Endodermal cell (in vitro differentiated cells): ENCODE data around the gene AFF3. TPM values are rescaled to one million over a fixed set of nuclear protein-coding genes. Genes with fewer than 3 reads are reported as not detected.

ENCODE experiments used
- DNase-seq: peaks from one replicate; pipeline ENCODE4 v3.0.0-alpha.2; 2017
- H3K27ac ChIP-seq: 2 replicates; pipeline ENCODE4 v1.5.1; 2013; ENCODE audit warnings: mild to moderate bottlenecking, low read depth, low read length, moderate library complexity
- H3K27me3 ChIP-seq: 2 replicates; pipeline ENCODE4 v1.6.1; 2013; ENCODE audit warnings: mild to moderate bottlenecking, low read length, moderate library complexity; ENCODE audit not compliant: insufficient read depth, control insufficient read depth, poor library complexity, severe bottlenecking
- H3K36me3 ChIP-seq: 2 replicates; pipeline ENCODE4 v1.7.0; 2013; ENCODE audit warnings: mild to moderate bottlenecking, low read length, moderate library complexity; ENCODE audit not compliant: control insufficient read depth, insufficient read depth
- H3K4me1 ChIP-seq: one replicate; pipeline ENCODE4 v1.7.0; 2013; ENCODE audit warnings: low read length; ENCODE audit not compliant: control insufficient read depth, insufficient read depth
- H3K4me3 ChIP-seq: 2 replicates; pipeline ENCODE4 v1.5.1; 2013; ENCODE audit warnings: mild to moderate bottlenecking, low read length, moderate library complexity
- H3K9ac ChIP-seq: 2 replicates; pipeline ENCODE4 v1.6.1; 2013; ENCODE audit warnings: mild to moderate bottlenecking, low read length, moderate library complexity; ENCODE audit not compliant: poor library complexity, severe bottlenecking; ENCODE audit errors: extremely low read depth
- H3K9me3 ChIP-seq: 2 replicates; pipeline ENCODE4 v1.6.1; 2013; ENCODE audit warnings: mild to moderate bottlenecking, low read length, moderate library complexity; ENCODE audit not compliant: control insufficient read depth
- H3K27ac Mint-ChIP-seq: 2 replicates; pipeline ENCODE4 v1.8.0; 2020; ENCODE audit warnings: mixed read lengths
- H3K27me3 Mint-ChIP-seq: 2 replicates; pipeline ENCODE4 v1.8.0; 2021; ENCODE audit warnings: mild to moderate bottlenecking, mixed read lengths; ENCODE audit not compliant: insufficient read depth
- H3K36me3 Mint-ChIP-seq: 2 replicates; pipeline ENCODE4 v1.8.0; 2020; ENCODE audit warnings: low read depth, mixed read lengths
- H3K4me1 Mint-ChIP-seq: 2 replicates; pipeline ENCODE4 v1.8.0; 2020; ENCODE audit warnings: mixed read lengths
- H3K4me3 Mint-ChIP-seq: 2 replicates; pipeline ENCODE4 v1.8.0; 2020; ENCODE audit warnings: mild to moderate bottlenecking, moderate library complexity, mixed read lengths
- H3K9me3 Mint-ChIP-seq: 2 replicates; pipeline ENCODE4 v1.8.0; 2020; ENCODE audit warnings: mild to moderate bottlenecking, mixed read lengths
- CTCF ChIP-seq: fragments of 200-600 bp; sonication (generic); conservative IDR thresholded peaks from 2 replicates; pipeline ENCODE4 v1.5.0; 2021; ENCODE audit warnings: antibody characterized with exemption, mild to moderate bottlenecking
- WGBS, 2 experiments: methylation state at CpG; one replicate each; pipeline versions ENCODE4 v1.1.5 to v1.1.7; 2013; ENCODE audit warnings: missing lambda C conversion rate in 2 of 2, mixed read lengths in 1 of 2; ENCODE audit not compliant: insufficient coverage in 1 of 2, insufficient read length in 1 of 2; 5-methylcytosine and 5-hydroxymethylcytosine counted together
- total RNA-seq, 2 donors: library from RNA; stranded (reverse); fragmentation: NEBNext Ultra II Directional in 1 of 2; extraction: Animal tissue kit (Norgen Biotek cat#: 25700) in 1 of 2; gene quantifications; 2 replicates in 1 of 2; 3 replicates in 1 of 2; pipeline ENCODE4 v1.2.1, GENCODE V29; 2021

The AFF3 gene
- total RNA-seq, 2 donors from 2014 or later = 0.62 to 0.73 TPM

- Mint-ChIP-seq H3K36me3 (no peaks in the 10 kb centered on the region), H3K4me3 (no peak overlapping the region), H3K27me3 (no peaks in the 10 kb centered on the region), H3K4me1 (no peaks in the 10 kb centered on the region), H3K27ac (no peak overlapping the region), H3K9me3 (peaks cover 13% of the 10 kb centered on the region)
- H3K9me3 ChIP-seq = peaks cover 10% of the 10 kb centered on the region
- no peaks in the 10 kb centered on the region for H3K4me1 ChIP-seq
- no peak overlapping the region for H3K4me3 ChIP-seq
- H3K36me3 ChIP-seq = no peaks in the 10 kb centered on the region
- no peaks in the 10 kb centered on the region for H3K27me3 ChIP-seq
- no peak for TF ChIP-seq CTCF
- no peak for DNase-seq
- H3K9ac ChIP-seq = no peak overlapping the region
- H3K27ac ChIP-seq = no peak overlapping the region
- 93 to 100% methylated on average over 1 to 2 of the region's 2 CpGs for WGBS, 2 experiments
Observed at GRCh38 chr2:99726691-99727090, 415.7 kb downstream of the AFF3 start.

GRCh38 chr2:99725820-99726219, 416.6 kb downstream of the AFF3 start:
- TF ChIP-seq CTCF = peak; percentile 71
- no peak overlapping the region for H3K27ac Mint-ChIP-seq
- H3K27me3 Mint-ChIP-seq = no peaks in the 10 kb centered on the region
- H3K9me3 ChIP-seq = peaks cover 14% of the 10 kb centered on the region
- H3K27ac ChIP-seq = no peak overlapping the region
- H3K27me3 ChIP-seq = no peaks in the 10 kb centered on the region
- no peaks in the 10 kb centered on the region for H3K4me1 Mint-ChIP-seq
- H3K4me3 ChIP-seq = no peak overlapping the region
- peaks cover 16% of the 10 kb centered on the region for H3K9me3 Mint-ChIP-seq
- no peak for DNase-seq
- no peaks in the 10 kb centered on the region for H3K4me1 ChIP-seq
- no peaks in the 10 kb centered on the region for H3K36me3 Mint-ChIP-seq
- no peak overlapping the region for H3K9ac ChIP-seq
- H3K36me3 ChIP-seq = no peaks in the 10 kb centered on the region
- no peak overlapping the region for H3K4me3 Mint-ChIP-seq

- WGBS, 2 experiments = 94 to 100% methylated on average over 1 to 2 of the region's 2 CpGs
- no peaks in the 10 kb centered on the region for H3K4me1 ChIP-seq
- Mint-ChIP-seq H3K4me1 (no peaks in the 10 kb centered on the region), H3K9me3 (peaks cover 16% of the 10 kb centered on the region), H3K27me3 (no peaks in the 10 kb centered on the region), H3K27ac (no peak overlapping the region), H3K36me3 (no peaks in the 10 kb centered on the region), H3K4me3 (no peak overlapping the region)
- no peak for DNase-seq
- no peaks in the 10 kb centered on the region for H3K36me3 ChIP-seq
- H3K9ac ChIP-seq = no peak overlapping the region
- H3K4me3 ChIP-seq = no peak overlapping the region
- TF ChIP-seq CTCF = no peak
- no peaks in the 10 kb centered on the region for H3K27me3 ChIP-seq
- peaks cover 14% of the 10 kb centered on the region for H3K9me3 ChIP-seq
- no peak overlapping the region for H3K27ac ChIP-seq
Observed at GRCh38 chr2:99722476-99722875, 419.9 kb downstream of the AFF3 start.
